ENCODE measurements around the gene TIPRL. TPM values are rescaled to one million over a fixed set of nuclear protein-coding genes. Genes with fewer than 3 reads are reported as not detected.
A peak's percentile ranks its signal among the peaks of the same experiment; 100 is the strongest.

The TIPRL gene
- total and polyA plus RNA-seq, 2 experiments from 2014 or later, result 26.7 to 44.0 TPM

DNA sequence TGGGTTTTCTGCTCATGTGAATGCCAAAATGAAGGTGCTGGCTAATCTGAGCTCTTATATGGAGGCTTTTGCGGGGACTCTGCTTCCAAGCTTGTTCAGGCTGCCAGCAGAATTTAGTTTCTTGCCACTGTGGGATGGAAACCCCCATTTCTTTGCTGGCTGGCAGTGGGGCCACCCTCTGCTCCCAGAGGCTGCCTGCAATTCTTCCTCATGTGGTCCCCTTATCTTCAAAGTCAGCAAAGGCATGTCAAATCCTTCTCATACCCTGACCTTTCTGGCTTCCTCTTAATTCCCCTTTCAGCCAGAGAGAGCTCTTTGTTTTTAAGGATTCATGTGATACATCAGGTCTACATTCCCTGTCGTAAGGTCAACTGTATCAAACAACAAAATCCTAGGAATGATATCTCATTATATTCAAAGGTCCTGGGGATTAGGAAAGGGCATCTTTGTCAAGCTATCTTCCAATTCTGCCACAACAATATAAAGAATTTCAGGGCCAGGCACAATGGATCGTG is 36.8 kb upstream of the TIPRL start:
- peak overlapping the region; percentile 65 for H3K27ac ChIP-seq
- no peaks in the 10 kb centered on the region for H3K27me3 ChIP-seq
- H3K4me1 ChIP-seq (ENCODE audit: low read depth), result peaks cover 10% of the 10 kb centered on the region
- no peaks in the 10 kb centered on the region for H3K9me3 ChIP-seq (ENCODE audit: low read depth)
- H3K4me3 ChIP-seq, result no peak overlapping the region
- no peaks in the 10 kb centered on the region for H3K36me3 ChIP-seq
- peak; percentile 6 to 42 for DNase-seq (ENCODE audit: low read depth in 1 of 2, low spot score in 1 of 2)
- no peak for TF ChIP-seq CTCF (IDR thresholded peaks at IDR 0.05; ENCODE audit: low read depth, low read length)

GRCh38 chr1:168145184-168146159 is 33.3 kb upstream of the TIPRL start:
- peak; percentile 90 to 92 for DNase-seq (ENCODE audit: low read depth in 1 of 2, low spot score in 1 of 2)
- peak; percentile 98 for TF ChIP-seq CTCF (IDR thresholded peaks at IDR 0.05; ENCODE audit: low read depth, low read length)
- no peak overlapping the region for H3K27ac ChIP-seq
- H3K9me3 ChIP-seq (ENCODE audit: low read depth), result no peaks in the 10 kb centered on the region
- no peak overlapping the region for H3K4me3 ChIP-seq
- no peaks in the 10 kb centered on the region for H3K27me3 ChIP-seq
- H3K4me1 ChIP-seq (ENCODE audit: low read depth), result peaks cover 10% of the 10 kb centered on the region
- H3K36me3 ChIP-seq, result no peaks in the 10 kb centered on the region

DNA sequence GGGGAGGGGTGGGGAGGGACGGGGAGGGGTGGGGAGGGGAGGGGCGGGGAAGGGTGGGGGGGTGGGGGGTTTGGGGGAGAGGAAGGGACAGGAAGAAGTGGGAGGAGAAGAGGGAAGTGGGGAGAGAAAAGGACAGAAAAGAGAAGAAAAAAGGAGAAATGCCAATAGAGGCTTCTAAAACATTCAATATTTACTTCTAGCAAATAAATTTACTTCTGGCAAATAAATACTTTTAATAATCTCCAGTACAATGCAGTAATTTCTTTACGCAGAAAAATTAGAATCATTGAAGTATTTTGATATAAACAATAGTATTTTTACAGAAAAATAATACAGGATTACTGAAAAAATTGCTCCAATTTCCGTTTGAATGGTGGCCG is 32.6 kb upstream of the TIPRL start:
- DNase-seq (ENCODE audit: low read depth in 1 of 2, low spot score in 1 of 2), result no peak
- no peaks in the 10 kb centered on the region for H3K36me3 ChIP-seq
- H3K4me1 ChIP-seq (ENCODE audit: low read depth), result peaks cover 10% of the 10 kb centered on the region
- no peak overlapping the region for H3K27ac ChIP-seq
- no peak overlapping the region for H3K4me3 ChIP-seq
- H3K9me3 ChIP-seq (ENCODE audit: low read depth), result no peaks in the 10 kb centered on the region
- no peak for TF ChIP-seq CTCF (IDR thresholded peaks at IDR 0.05; ENCODE audit: low read depth, low read length)
- no peaks in the 10 kb centered on the region for H3K27me3 ChIP-seq

DNA sequence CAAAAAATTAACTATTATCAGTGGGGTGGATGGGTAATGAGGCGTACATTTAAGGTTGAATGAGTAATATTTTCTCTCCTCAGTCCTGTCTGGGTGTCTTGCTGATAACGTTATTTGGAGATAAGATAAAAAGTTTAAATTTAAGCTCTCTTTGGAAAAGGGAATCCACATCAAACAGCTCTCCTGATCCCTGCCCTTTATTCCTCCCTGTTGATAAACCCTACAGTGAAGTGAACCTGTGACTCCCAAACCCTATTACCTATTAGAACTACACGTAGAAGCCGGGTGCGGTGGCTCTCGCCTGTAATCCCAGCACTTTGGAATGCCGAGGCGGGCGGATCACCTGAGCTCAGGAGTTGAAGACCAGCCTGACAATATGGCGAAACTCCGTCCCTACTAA is 32.1 kb upstream of the TIPRL start:
- Histone ChIP-seq H3K36me3 (no peaks in the 10 kb centered on the region), H3K4me3 (no peak overlapping the region), H3K27ac (no peak overlapping the region), H3K9me3 (ENCODE audit: low read depth) (no peaks in the 10 kb centered on the region), H3K27me3 (no peaks in the 10 kb centered on the region), H3K4me1 (ENCODE audit: low read depth) (peaks cover 9% of the 10 kb centered on the region)
- DNase-seq (ENCODE audit: low read depth in 1 of 2, low spot score in 1 of 2), result no peak
- TF ChIP-seq CTCF (IDR thresholded peaks at IDR 0.05; ENCODE audit: low read depth, low read length), result no peak

GRCh38 chr1:168148916-168149315 is 29.8 kb upstream of the TIPRL start:
- Histone ChIP-seq H3K4me1 (ENCODE audit: low read depth) (peaks cover 3% of the 10 kb centered on the region), H3K9me3 (ENCODE audit: low read depth) (no peaks in the 10 kb centered on the region), H3K27ac (no peak overlapping the region), H3K4me3 (no peak overlapping the region), H3K36me3 (no peaks in the 10 kb centered on the region), H3K27me3 (no peaks in the 10 kb centered on the region)
- DNase-seq (ENCODE audit: low read depth in 1 of 2, low spot score in 1 of 2), result no peak
- no peak for TF ChIP-seq CTCF (IDR thresholded peaks at IDR 0.05; ENCODE audit: low read depth, low read length)

Data from cardiac muscle cell (in vitro differentiated cells and primary cell).